DOHH2 (cell line): ENCODE results near the gene AGBL1.

Experiments used
- CTCF ChIP-seq: fragments of 200-600 bp; sonication (generic); IDR thresholded peaks from one replicate; pipeline ENCODE4 v1.5.1; 2014; ENCODE audit warnings: antibody characterized with exemption, mild to moderate bottlenecking, low read depth, low read length; ENCODE audit not compliant: poor library complexity, severe bottlenecking
- EZH2phosphoT487 ChIP-seq: fragments of 200-600 bp; sonication (generic); IDR thresholded peaks from 2 replicates; pipeline ENCODE4 v1.6.1; 2017; ENCODE audit warnings: borderline replicate concordance, mild to moderate bottlenecking, antibody characterized with exemption, low read length, moderate library complexity, mixed read lengths

GRCh38 chr15:86744198-86744780 lies 664.6 kb downstream of the AGBL1 start:
- TF ChIP-seq EZH2phosphoT487 = no peak
- TF ChIP-seq CTCF = no peak
